NCI-H2196 treated with DMSO at 0.1 percent for 48 hours (cell line): ENCODE measurements around the gene RNF141.

ENCODE experiments used
- DNase-seq: peaks from one replicate; lab custom pipeline; 2025; ENCODE audit not compliant: unreplicated experiment; lab: John Stamatoyannopoulos, UW

Gene RNF141

GRCh38 chr11:10561043-10561818, 20.2 kb upstream of the RNF141 start:
- DNase-seq: no peak

GRCh38 chr11:10558288-10558687, 17.3 kb upstream of the RNF141 start:
- DNase-seq: no peak

- no peak for DNase-seq
These were observed 15.6 kb upstream of the RNF141 start for GRCh38 chr11:10556590-10556989.

- DNase-seq: no peak
These were observed 10.9 kb upstream of the RNF141 start for GRCh38 chr11:10551845-10552352.

- DNase-seq: no peak
These were observed 10.3 kb upstream of the RNF141 start for GRCh38 chr11:10551290-10551592.

GRCh38 chr11:10550503-10551289, 9.7 kb upstream of the RNF141 start:
- DNase-seq: no peak

GRCh38 chr11:10544491-10545465, 3.8 kb upstream of the RNF141 start:
- no peak for DNase-seq

- DNase-seq: no peak
These were observed 2.8 kb upstream of the RNF141 start for GRCh38 chr11:10543782-10544181.

GRCh38 chr11:10542776-10543175, 1.8 kb upstream of the RNF141 start:
- no peak for DNase-seq

- DNase-seq: no peak
These were observed 559 bp upstream of the RNF141 start for GRCh38 chr11:10541561-10541930.

GRCh38 chr11:10540546-10540914, 457 bp downstream of the RNF141 start:
- no peak for DNase-seq

- no peak for DNase-seq
These were observed 1.6 kb downstream of the RNF141 start for GRCh38 chr11:10539339-10539738.

- DNase-seq: no peak
These were observed 2.1 kb downstream of the RNF141 start for GRCh38 chr11:10538924-10539323.

GRCh38 chr11:10537600-10537999, 3.4 kb downstream of the RNF141 start:
- DNase-seq: no peak

GRCh38 chr11:10534316-10534715, 6.7 kb downstream of the RNF141 start:
- no peak for DNase-seq

- DNase-seq: no peak
These were observed 7.7 kb downstream of the RNF141 start for GRCh38 chr11:10533323-10533722.

GRCh38 chr11:10532526-10532925, 8.5 kb downstream of the RNF141 start:
- no peak for DNase-seq

- DNase-seq: no peak
These were observed 11.7 kb downstream of the RNF141 start for GRCh38 chr11:10529279-10529678.

GRCh38 chr11:10528121-10528520, 12.9 kb downstream of the RNF141 start:
- no peak for DNase-seq

GRCh38 chr11:10526974-10527918, 13.7 kb downstream of the RNF141 start:
- DNase-seq: no peak
